OCI-LY3 (cell line): ENCODE data around the gene ANKRD39.

Experiments
- H2AFZ ChIP-seq: fragments of 200-600, 300-600 bp; shearing (Covaris generic); 2 replicates; pipeline ENCODE4 v1.6.0; 2014; ENCODE audit warnings: antibody characterized with exemption, low read depth, low read length
- H3K27ac ChIP-seq: fragments of 200-600, 300-600 bp; sonication (generic); 2 replicates; pipeline ENCODE4 v1.5.1; 2014; ENCODE audit warnings: mild to moderate bottlenecking, low read length, moderate library complexity, mixed read lengths
- H3K27me3 ChIP-seq: fragments of 200-600, 300-600 bp; sonication (generic); 2 replicates; pipeline ENCODE4 v1.6.1; 2014; ENCODE audit warnings: low read depth, low read length, mixed read lengths
- H3K36me3 ChIP-seq: fragments of 200-600, 300-600 bp; sonication (generic); replicated peaks from 2 replicates; pipeline ENCODE3; 2014; ENCODE audit warnings: low read depth, low read length, mixed read lengths
- H3K4me1 ChIP-seq: fragments of 300-600, 200-600 bp; sonication (generic); 2 replicates; pipeline ENCODE4 v1.6.1; 2014; ENCODE audit warnings: low read length, mixed read lengths
- H3K4me2 ChIP-seq: fragments of 200-600, 300-600 bp; sonication (generic); 2 replicates; pipeline ENCODE4 v1.6.1; 2014; ENCODE audit warnings: low read length, mixed read lengths
- H3K4me3 ChIP-seq: fragments of 300-600, 200-600 bp; sonication (generic); 2 replicates; pipeline ENCODE4 v1.5.1; 2014; ENCODE audit warnings: antibody characterized with exemption, mild to moderate bottlenecking, low read length, moderate library complexity
- H3K79me2 ChIP-seq: fragments of 300-600, 200-600 bp; shearing (Covaris generic); 2 replicates; pipeline ENCODE4 v1.6.1; 2014; ENCODE audit warnings: mild to moderate bottlenecking, low read length, mixed read lengths
- H3K9ac ChIP-seq: fragments of 300-600, 200-600 bp; shearing (Covaris generic); 2 replicates; pipeline ENCODE4 v1.6.0; 2014; ENCODE audit warnings: mild to moderate bottlenecking, low read length, moderate library complexity
- H3K9me3 ChIP-seq: fragments of 200-600, 300-600 bp; shearing (Covaris generic); 2 replicates; pipeline ENCODE4 v1.6.1; 2014; ENCODE audit warnings: low read length, mixed read lengths; ENCODE audit not compliant: insufficient read depth
- H4K20me1 ChIP-seq: fragments of 200-600, 300-600 bp; sonication (generic); 2 replicates; pipeline ENCODE4 v1.6.1; 2016; ENCODE audit warnings: low read length, mixed read lengths; ENCODE audit not compliant: insufficient read depth
- CTCF ChIP-seq: fragments of 200-600, 300-600 bp; sonication (generic); IDR thresholded peaks from 2 replicates; pipeline ENCODE4 v1.5.1; 2014; ENCODE audit warnings: antibody characterized with exemption, low read length, low read depth
- EZH2phosphoT487 ChIP-seq: fragments of 200-600 bp; shearing (Covaris generic); IDR thresholded peaks from 2 replicates; pipeline ENCODE4 v1.6.1; 2018; ENCODE audit warnings: antibody characterized with exemption, mixed run types, low read depth

The ANKRD39 gene

DNA sequence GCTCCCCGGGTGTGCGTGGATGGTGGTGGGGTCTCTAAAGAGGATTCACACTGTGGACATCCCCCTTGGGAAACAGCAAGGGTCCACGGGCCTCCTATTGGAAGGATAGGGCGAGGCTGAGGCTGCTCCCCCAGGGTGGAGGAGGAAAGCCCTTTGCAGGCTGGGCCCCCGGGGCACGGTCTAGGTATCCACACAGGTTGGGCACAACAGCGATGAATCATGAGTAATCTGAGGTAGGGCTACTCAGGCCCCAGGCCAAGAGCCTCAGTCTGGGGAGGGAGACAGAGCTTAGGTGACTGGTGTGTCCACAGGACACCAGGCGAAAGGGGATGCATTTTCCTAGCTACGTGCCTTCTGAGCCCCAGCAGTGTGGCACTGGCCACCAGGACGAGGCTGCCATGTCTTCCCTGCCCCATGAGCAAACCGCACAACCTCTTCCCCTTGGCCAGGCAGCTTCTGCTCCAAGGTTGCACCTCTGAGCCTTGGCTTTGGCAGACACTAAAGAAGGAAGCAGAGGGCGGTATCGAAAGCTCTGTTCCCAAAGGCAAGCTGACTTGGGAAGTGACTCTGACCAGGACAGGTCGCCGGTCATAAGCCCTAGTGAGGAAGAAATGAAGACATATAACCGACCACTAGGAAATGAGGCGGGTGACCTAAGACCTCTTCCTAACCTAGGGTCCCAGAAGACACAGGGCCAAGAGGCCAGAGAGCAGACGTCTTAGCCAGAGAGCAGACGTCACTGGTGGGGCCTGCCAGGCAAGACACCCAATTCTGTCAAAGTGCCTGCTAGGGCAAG lies 26.7 kb upstream of the ANKRD39 start:
- H3K9me3 ChIP-seq = no peaks in the 10 kb centered on the region
- no peaks in the 10 kb centered on the region for H3K79me2 ChIP-seq
- H4K20me1 ChIP-seq = no peaks in the 10 kb centered on the region
- TF ChIP-seq CTCF (no peak), EZH2phosphoT487 (no peak)
- no peak overlapping the region for H2AFZ ChIP-seq
- no peaks in the 10 kb centered on the region; the same call in 1 of the 2 replicates for H3K27me3 ChIP-seq
- H3K36me3 ChIP-seq = no peaks in the 10 kb centered on the region
- H3K4me3 ChIP-seq = no peak overlapping the region
- H3K4me2 ChIP-seq = no peak overlapping the region
- H3K4me1 ChIP-seq = peaks cover 38% of the 10 kb centered on the region
- H3K27ac ChIP-seq = no peak overlapping the region
- H3K9ac ChIP-seq = no peak overlapping the region

- Histone ChIP-seq H3K4me2 (no peak overlapping the region), H3K4me1 (peaks cover 36% of the 10 kb centered on the region), H3K4me3 (no peak overlapping the region), H3K27ac (no peak overlapping the region), H4K20me1 (no peaks in the 10 kb centered on the region), H2AFZ (no peak overlapping the region), H3K79me2 (no peaks in the 10 kb centered on the region), H3K27me3 (no peaks in the 10 kb centered on the region; the same call in 1 of the 2 replicates), H3K9me3 (no peaks in the 10 kb centered on the region), H3K9ac (no peak overlapping the region), H3K36me3 (no peaks in the 10 kb centered on the region)
- no peak for TF ChIP-seq EZH2phosphoT487
Measured at GRCh38 chr2:96883306-96883705, 25.5 kb upstream of the ANKRD39 start.

- no peak for TF ChIP-seq CTCF
- no peak for TF ChIP-seq EZH2phosphoT487
- peaks cover 32% of the 10 kb centered on the region for H3K4me1 ChIP-seq
- no peaks in the 10 kb centered on the region; the same call in 1 of the 2 replicates for H3K27me3 ChIP-seq
- no peak overlapping the region for H2AFZ ChIP-seq
- no peak overlapping the region for H3K9ac ChIP-seq
- no peaks in the 10 kb centered on the region for H3K36me3 ChIP-seq
- H3K9me3 ChIP-seq = no peaks in the 10 kb centered on the region
- no peaks in the 10 kb centered on the region for H4K20me1 ChIP-seq
- no peaks in the 10 kb centered on the region for H3K79me2 ChIP-seq
- H3K27ac ChIP-seq = no peak overlapping the region
- H3K4me3 ChIP-seq = no peak overlapping the region
- no peak overlapping the region for H3K4me2 ChIP-seq
Measured at GRCh38 chr2:96882906-96883305, 25.1 kb upstream of the ANKRD39 start.

DNA sequence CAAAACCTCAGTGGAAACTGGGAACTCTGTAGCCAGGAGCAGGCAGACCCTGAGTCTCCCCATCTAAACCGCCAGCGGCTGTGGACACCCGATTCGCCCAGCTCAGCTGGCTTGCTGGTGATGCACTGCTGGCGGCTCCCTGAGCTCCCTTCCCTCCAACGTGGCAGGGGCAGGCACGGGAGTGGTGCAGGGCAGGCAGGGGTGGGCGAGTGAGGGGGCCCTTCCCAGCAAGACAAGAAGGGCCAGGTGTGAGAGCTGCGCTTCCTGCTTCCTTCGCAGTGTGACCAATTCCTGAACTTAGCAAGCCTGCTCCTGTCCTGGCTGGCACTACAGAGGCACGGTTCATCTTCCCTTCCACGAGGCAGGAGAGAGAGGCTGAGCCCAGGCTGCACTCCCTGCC lies 24.4 kb upstream of the ANKRD39 start:
- no peaks in the 10 kb centered on the region for H4K20me1 ChIP-seq
- H3K9ac ChIP-seq = no peak overlapping the region
- no peak overlapping the region for H2AFZ ChIP-seq
- no peaks in the 10 kb centered on the region for H3K36me3 ChIP-seq
- peaks cover 25% of the 10 kb centered on the region for H3K4me1 ChIP-seq
- H3K27me3 ChIP-seq = no peaks in the 10 kb centered on the region; the same call in 1 of the 2 replicates
- no peak overlapping the region for H3K27ac ChIP-seq
- no peaks in the 10 kb centered on the region for H3K9me3 ChIP-seq
- TF ChIP-seq EZH2phosphoT487 (no peak), CTCF (no peak)
- H3K4me2 ChIP-seq = no peak overlapping the region
- H3K79me2 ChIP-seq = no peaks in the 10 kb centered on the region
- no peak overlapping the region for H3K4me3 ChIP-seq
